ENCODE results near the gene KCNN3.

DNA sequence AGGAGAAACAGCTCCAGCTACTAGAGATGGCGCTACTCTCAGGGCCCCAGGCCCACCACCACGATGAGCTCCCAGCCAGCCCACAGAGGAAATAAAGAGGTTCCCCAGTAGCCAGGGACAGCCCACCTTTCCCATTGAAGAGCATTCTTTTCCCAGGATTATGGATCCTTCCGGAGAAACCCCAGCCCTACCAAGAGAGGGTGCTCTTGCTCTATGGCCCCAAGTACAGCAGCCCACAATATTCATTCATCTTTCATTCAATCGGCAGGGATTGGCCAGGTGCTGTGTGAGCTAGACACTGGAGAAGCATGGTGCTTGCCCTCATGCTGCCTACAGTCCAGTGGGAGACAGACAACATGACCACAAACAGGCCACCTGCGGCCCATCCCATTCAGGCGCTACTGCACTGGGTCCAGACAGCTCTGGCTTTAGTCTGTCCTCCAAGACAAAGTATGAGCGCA, 36.6 kb upstream of the KCNN3 start:
- TF ChIP-seq, protein P1, sequence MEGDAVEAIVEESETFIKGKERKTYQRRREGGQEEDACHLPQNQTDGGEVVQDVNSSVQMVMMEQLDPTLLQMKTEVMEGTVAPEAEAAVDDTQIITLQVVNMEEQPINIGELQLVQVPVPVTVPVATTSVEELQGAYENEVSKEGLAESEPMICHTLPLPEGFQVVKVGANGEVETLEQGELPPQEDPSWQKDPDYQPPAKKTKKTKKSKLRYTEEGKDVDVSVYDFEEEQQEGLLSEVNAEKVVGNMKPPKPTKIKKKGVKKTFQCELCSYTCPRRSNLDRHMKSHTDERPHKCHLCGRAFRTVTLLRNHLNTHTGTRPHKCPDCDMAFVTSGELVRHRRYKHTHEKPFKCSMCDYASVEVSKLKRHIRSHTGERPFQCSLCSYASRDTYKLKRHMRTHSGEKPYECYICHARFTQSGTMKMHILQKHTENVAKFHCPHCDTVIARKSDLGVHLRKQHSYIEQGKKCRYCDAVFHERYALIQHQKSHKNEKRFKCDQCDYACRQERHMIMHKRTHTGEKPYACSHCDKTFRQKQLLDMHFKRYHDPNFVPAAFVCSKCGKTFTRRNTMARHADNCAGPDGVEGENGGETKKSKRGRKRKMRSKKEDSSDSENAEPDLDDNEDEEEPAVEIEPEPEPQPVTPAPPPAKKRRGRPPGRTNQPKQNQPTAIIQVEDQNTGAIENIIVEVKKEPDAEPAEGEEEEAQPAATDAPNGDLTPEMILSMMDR (IDR thresholded peaks at IDR 0.05): peak in 3 of 6 experiments; percentile 28 to 38 (median 36)
- TF ChIP-seq POLR2A (IDR thresholded peaks at IDR 0.05): no peak
